Stomach (tissue), 4 donors: Measurements from ENCODE around the gene RNF123.

Experiments
- EP300 ChIP-seq: sonication (generic); formaldehyde crosslinking; IDR thresholded peaks from one replicate; pipeline ENCODE4 v1.6.1; 2017; ENCODE audit warnings: antibody characterized with exemption
- POLR2A ChIP-seq, 4 donors: fragments of 450-650 bp; IDR thresholded peaks; one replicate each; pipeline ENCODE4 v1.6.1; 2016; ENCODE audit warnings: antibody characterized with exemption in 4 of 4, control low read depth in 2 of 4, mild to moderate bottlenecking in 1 of 4, moderate library complexity in 1 of 4
- TF ChIP-seq, protein P1 (sequence below), 7 experiments: fragments of 450-650 bp in 4 of 7; fragments of 200-600 bp in 3 of 7; sonication (generic) in 3 of 7; IDR thresholded peaks; one replicate each; pipeline ENCODE4 v1.5.1; 2016 to 2019; ENCODE audit warnings: antibody characterized with exemption in 7 of 7, control low read depth in 2 of 7, mild to moderate bottlenecking in 1 of 7

DNA sequence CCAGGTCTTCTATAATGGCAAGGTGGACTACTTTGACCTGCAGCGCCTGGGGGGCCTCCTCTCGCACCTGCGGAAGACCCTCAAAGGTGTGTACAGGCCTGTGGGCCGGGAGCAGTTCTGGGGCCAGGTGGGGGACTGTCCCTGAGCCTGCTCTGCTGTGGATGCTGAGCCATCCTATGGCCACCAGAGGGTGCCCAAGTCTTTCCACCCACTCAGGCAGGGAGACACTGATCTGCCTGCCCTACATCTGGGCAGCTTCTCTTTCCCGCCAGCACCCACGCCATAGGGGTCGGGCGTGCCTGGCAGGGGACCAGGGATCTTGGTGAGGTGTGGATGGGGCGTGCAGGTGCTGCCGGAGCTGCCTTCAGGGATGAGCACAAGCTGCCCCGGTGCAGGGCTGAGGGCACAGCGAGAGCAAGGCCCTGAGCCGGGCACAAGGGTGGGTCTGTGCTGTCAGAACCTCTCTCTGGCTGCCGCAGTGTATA lies 14.1 kb downstream of the RNF123 start:
- TF ChIP-seq, protein P1, sequence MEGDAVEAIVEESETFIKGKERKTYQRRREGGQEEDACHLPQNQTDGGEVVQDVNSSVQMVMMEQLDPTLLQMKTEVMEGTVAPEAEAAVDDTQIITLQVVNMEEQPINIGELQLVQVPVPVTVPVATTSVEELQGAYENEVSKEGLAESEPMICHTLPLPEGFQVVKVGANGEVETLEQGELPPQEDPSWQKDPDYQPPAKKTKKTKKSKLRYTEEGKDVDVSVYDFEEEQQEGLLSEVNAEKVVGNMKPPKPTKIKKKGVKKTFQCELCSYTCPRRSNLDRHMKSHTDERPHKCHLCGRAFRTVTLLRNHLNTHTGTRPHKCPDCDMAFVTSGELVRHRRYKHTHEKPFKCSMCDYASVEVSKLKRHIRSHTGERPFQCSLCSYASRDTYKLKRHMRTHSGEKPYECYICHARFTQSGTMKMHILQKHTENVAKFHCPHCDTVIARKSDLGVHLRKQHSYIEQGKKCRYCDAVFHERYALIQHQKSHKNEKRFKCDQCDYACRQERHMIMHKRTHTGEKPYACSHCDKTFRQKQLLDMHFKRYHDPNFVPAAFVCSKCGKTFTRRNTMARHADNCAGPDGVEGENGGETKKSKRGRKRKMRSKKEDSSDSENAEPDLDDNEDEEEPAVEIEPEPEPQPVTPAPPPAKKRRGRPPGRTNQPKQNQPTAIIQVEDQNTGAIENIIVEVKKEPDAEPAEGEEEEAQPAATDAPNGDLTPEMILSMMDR (IDR thresholded peaks at IDR 0.05) = peak in 5 of 7 experiments; percentile 60 to 85 (median 79)
- no peak for TF ChIP-seq POLR2A (IDR thresholded peaks at IDR 0.05)
- no peak for TF ChIP-seq EP300
